IPS-18a (cell line): ENCODE measurements around the gene EMX2.
"Not testable (repeated sequence)": the region's sequence is repeated elsewhere in the genome, so short reads cannot be mapped to it uniquely, and the experiment has no call there.

ENCODE experiments used
- H3K27ac ChIP-seq: one replicate; pipeline ENCODE4 v1.5.1; 2013; ENCODE audit warnings: low read length
- H3K27me3 ChIP-seq: one replicate; pipeline ENCODE4 v1.6.1; 2013; ENCODE audit warnings: mild to moderate bottlenecking, low read length; ENCODE audit not compliant: control insufficient read depth, insufficient read depth
- H3K36me3 ChIP-seq: one replicate; pipeline ENCODE4 v1.6.1; 2013; ENCODE audit warnings: low read depth, low read length; ENCODE audit not compliant: control insufficient read depth
- H3K4me1 ChIP-seq: one replicate; pipeline ENCODE4 v1.6.1; 2013; ENCODE audit warnings: low read depth, low read length; ENCODE audit not compliant: control insufficient read depth
- H3K4me3 ChIP-seq: one replicate; pipeline ENCODE4 v1.5.1; 2013; ENCODE audit warnings: low read length
- H3K9ac ChIP-seq: one replicate; pipeline ENCODE4 v1.6.1; 2013; ENCODE audit warnings: mild to moderate bottlenecking, low read length, moderate library complexity
- H3K9me3 ChIP-seq: one replicate; pipeline ENCODE4 v1.6.1; 2013; ENCODE audit warnings: low read depth, low read length; ENCODE audit not compliant: control insufficient read depth

The EMX2 gene

DNA sequence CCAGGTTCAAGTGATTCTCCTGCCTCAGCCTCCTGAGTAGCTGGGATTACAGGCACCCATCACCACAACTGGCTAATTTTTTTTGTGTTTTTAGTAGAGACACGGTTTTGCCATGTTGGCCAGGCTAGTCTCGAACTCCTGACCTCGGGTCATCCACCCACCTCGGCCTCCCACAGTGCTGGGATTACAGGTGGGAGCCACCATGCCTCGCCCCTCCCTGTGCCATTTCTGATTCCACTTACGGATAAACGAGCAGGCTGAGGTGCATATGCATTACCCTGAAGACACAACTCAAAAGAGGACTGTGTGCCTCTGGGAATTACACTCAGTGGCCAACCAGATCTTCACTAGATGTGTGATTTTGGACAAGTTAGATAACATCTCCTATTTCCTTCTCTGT lies 35.5 kb upstream of the EMX2 start:
- H3K27me3 ChIP-seq, H3K9ac ChIP-seq, H3K36me3 ChIP-seq, H3K4me3 ChIP-seq, H3K4me1 ChIP-seq, H3K27ac ChIP-seq, H3K9me3 ChIP-seq: not testable (repeated sequence)

- Histone ChIP-seq H3K4me1 (no peaks in the 10 kb centered on the region), H3K9ac (no peak overlapping the region), H3K9me3 (no peaks in the 10 kb centered on the region), H3K27me3 (no peaks in the 10 kb centered on the region), H3K36me3 (no peaks in the 10 kb centered on the region), H3K27ac (no peak overlapping the region), H3K4me3 (no peak overlapping the region)
These were observed 33.0 kb upstream of the EMX2 start for GRCh38 chr10:117509573-117509972.

DNA sequence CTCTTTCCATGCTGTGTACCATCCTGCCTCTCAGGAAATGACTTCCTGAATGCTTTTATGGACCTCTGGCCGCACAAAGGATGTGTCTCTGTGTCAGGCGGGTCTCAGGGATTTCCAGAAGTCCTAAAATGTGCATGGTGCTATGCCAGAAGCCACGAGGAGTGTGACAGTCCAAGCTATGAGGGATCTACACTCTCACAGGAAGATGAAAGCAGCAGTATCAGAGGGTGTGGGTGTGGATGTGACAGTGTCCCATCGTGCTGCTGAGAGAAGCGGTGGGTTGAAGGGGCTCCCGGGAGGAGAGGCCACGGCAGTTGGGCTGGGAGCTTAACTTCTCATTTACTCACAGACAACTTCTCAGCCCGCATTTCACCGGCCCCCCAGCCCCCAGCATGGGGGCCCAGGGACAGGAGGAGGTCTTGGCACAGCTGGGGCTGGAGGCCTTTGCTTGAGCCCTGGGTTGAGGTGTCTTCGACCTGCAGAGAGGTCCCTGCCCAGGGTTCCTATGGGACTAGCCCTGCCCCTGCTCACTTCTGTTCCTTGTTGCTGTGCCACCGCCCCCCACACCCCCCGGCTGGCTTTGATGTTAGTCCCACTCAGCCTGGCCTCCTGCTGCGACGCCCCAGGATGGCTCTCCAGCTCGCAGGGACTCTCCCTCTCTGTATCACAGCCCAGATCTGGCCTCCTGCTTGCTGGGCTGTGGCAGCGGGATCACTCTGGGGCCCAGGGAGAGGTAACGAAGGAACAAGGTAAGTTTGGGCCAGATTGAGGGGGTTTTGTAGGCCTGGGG lies 30.8 kb upstream of the EMX2 start:
- no peaks in the 10 kb centered on the region for H3K36me3 ChIP-seq
- H3K27me3 ChIP-seq: no peaks in the 10 kb centered on the region
- H3K9ac ChIP-seq: no peak overlapping the region
- H3K27ac ChIP-seq: no peak overlapping the region
- H3K4me3 ChIP-seq: no peak overlapping the region
- no peaks in the 10 kb centered on the region for H3K9me3 ChIP-seq
- H3K4me1 ChIP-seq: no peaks in the 10 kb centered on the region

- no peak overlapping the region for H3K27ac ChIP-seq
- no peak overlapping the region for H3K4me3 ChIP-seq
- no peaks in the 10 kb centered on the region for H3K27me3 ChIP-seq
- no peaks in the 10 kb centered on the region for H3K9me3 ChIP-seq
- H3K36me3 ChIP-seq: no peaks in the 10 kb centered on the region
- H3K9ac ChIP-seq: no peak overlapping the region
- H3K4me1 ChIP-seq: no peaks in the 10 kb centered on the region
These were observed 27.6 kb upstream of the EMX2 start for GRCh38 chr10:117514971-117515370.

- Histone ChIP-seq H3K4me3 (no peak overlapping the region), H3K9ac (no peak overlapping the region), H3K27ac (no peak overlapping the region), H3K36me3 (no peaks in the 10 kb centered on the region), H3K27me3 (no peaks in the 10 kb centered on the region), H3K9me3 (no peaks in the 10 kb centered on the region), H3K4me1 (no peaks in the 10 kb centered on the region)
These were observed 25.9 kb upstream of the EMX2 start for GRCh38 chr10:117516681-117517080.

GRCh38 chr10:117518246-117518645 lies 24.3 kb upstream of the EMX2 start:
- Histone ChIP-seq H3K36me3 (no peaks in the 10 kb centered on the region), H3K27me3 (peaks cover 6% of the 10 kb centered on the region), H3K9ac (no peak overlapping the region), H3K4me1 (no peaks in the 10 kb centered on the region), H3K9me3 (no peaks in the 10 kb centered on the region), H3K4me3 (no peak overlapping the region), H3K27ac (no peak overlapping the region)

GRCh38 chr10:117519286-117519685 lies 23.3 kb upstream of the EMX2 start:
- H3K36me3 ChIP-seq: no peaks in the 10 kb centered on the region
- H3K4me1 ChIP-seq: no peaks in the 10 kb centered on the region
- H3K9ac ChIP-seq: no peak overlapping the region
- no peaks in the 10 kb centered on the region for H3K9me3 ChIP-seq
- no peak overlapping the region for H3K27ac ChIP-seq
- peaks cover 13% of the 10 kb centered on the region for H3K27me3 ChIP-seq
- no peak overlapping the region for H3K4me3 ChIP-seq

GRCh38 chr10:117519879-117520278 lies 22.7 kb upstream of the EMX2 start:
- H3K9me3 ChIP-seq: no peaks in the 10 kb centered on the region
- no peak overlapping the region for H3K9ac ChIP-seq
- H3K27ac ChIP-seq: no peak overlapping the region
- no peaks in the 10 kb centered on the region for H3K36me3 ChIP-seq
- no peak overlapping the region for H3K4me3 ChIP-seq
- H3K27me3 ChIP-seq: peaks cover 13% of the 10 kb centered on the region
- no peaks in the 10 kb centered on the region for H3K4me1 ChIP-seq

DNA sequence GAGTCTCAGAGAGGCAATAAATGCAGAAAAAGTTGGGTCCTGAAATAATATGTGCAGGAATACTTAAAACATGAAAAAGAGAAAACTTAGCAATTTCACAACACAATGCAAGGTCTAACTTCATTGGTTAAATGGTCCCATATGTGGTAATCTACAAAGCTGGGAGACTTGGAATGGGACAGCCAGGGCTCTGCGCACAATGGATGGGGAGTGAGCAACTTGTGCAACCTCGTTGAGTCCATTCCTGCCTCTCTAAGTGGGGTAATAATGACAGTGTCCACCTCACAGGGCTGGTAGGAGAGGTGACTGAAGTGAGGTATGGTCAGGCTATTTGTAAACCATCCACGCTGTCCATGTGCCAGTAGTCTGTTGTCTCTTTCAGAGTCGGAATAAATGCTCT lies 11.8 kb upstream of the EMX2 start:
- Histone ChIP-seq H3K4me1 (no peaks in the 10 kb centered on the region), H3K27me3 (peaks cover 85% of the 10 kb centered on the region), H3K9ac (no peak overlapping the region)

GRCh38 chr10:117531371-117532002 lies 11.1 kb upstream of the EMX2 start:
- Histone ChIP-seq H3K36me3 (no peaks in the 10 kb centered on the region), H3K4me3 (no peak overlapping the region), H3K9me3 (no peaks in the 10 kb centered on the region), H3K9ac (no peak overlapping the region), H3K27ac (no peak overlapping the region), H3K27me3 (peaks cover 89% of the 10 kb centered on the region), H3K4me1 (peaks cover 2% of the 10 kb centered on the region)

More for the DNA sequence above, 11.8 kb upstream of the EMX2 start:
- H3K4me3 ChIP-seq: no peak overlapping the region
- H3K36me3 ChIP-seq: no peaks in the 10 kb centered on the region
- no peaks in the 10 kb centered on the region for H3K9me3 ChIP-seq
- no peak overlapping the region for H3K27ac ChIP-seq

DNA sequence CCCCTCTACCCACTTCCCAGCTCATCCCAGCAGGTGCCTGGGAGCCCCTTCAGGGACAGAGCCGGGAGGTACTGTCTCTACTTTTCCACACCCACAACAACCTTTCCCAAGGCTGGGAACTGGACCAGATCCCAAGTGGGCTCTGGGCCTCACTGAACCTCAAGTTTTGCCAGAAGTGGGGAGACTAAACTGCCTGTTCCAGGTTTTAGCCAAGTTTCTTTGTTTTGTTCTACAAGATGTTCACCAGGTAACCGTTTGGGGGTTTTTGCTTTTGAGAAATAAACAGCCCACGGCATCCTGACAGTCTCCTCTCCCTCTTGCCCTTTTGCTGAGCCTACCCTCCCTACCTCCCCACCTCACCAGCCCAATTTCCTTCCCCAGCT lies 10.6 kb upstream of the EMX2 start:
- H3K27ac ChIP-seq: no peak overlapping the region
- H3K9me3 ChIP-seq: no peaks in the 10 kb centered on the region
- H3K36me3 ChIP-seq: no peaks in the 10 kb centered on the region
- H3K27me3 ChIP-seq: peaks cover 90% of the 10 kb centered on the region
- H3K4me1 ChIP-seq: peaks cover 4% of the 10 kb centered on the region
- H3K4me3 ChIP-seq: no peak overlapping the region
- no peak overlapping the region for H3K9ac ChIP-seq
